B cell (primary cell): Measurements from ENCODE around the gene ANGPTL2.

ENCODE experiments used
- EZH2 ChIP-seq: IDR thresholded peaks from 2 replicates; pipeline ENCODE4 v1.6.1; 2012; ENCODE audit warnings: borderline replicate concordance, low read depth, mild to moderate bottlenecking, moderate library complexity, low read length; ENCODE audit not compliant: insufficient read depth, poor library complexity, severe bottlenecking
- TF ChIP-seq, protein P1 (sequence below): fragments of 200-600 bp; IDR thresholded peaks from one replicate; pipeline ENCODE4 v1.8.0; 2022; ENCODE audit warnings: antibody characterized with exemption, mild to moderate bottlenecking

DNA sequence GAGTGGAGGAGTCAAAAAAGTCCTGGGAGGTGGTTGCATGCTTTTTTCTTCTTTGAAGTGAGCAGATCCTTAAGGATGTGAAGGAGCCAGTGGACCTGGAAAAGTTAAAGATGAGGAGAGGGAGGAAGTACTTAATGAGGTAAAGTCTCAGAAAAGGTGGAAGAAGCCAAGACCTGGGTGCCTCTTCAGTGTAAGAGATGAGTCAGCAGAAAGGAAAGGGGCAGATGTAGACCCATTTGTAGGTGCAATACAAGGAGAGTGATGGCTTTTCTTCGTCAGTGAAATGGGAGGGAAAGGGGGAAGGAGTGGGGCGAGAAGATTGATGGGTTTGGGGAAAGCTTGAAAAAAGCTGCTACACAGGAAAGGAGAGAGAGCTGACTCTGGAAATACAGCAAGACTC is 82.9 kb downstream of the ANGPTL2 start:
- TF ChIP-seq, protein P1, sequence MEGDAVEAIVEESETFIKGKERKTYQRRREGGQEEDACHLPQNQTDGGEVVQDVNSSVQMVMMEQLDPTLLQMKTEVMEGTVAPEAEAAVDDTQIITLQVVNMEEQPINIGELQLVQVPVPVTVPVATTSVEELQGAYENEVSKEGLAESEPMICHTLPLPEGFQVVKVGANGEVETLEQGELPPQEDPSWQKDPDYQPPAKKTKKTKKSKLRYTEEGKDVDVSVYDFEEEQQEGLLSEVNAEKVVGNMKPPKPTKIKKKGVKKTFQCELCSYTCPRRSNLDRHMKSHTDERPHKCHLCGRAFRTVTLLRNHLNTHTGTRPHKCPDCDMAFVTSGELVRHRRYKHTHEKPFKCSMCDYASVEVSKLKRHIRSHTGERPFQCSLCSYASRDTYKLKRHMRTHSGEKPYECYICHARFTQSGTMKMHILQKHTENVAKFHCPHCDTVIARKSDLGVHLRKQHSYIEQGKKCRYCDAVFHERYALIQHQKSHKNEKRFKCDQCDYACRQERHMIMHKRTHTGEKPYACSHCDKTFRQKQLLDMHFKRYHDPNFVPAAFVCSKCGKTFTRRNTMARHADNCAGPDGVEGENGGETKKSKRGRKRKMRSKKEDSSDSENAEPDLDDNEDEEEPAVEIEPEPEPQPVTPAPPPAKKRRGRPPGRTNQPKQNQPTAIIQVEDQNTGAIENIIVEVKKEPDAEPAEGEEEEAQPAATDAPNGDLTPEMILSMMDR: no peak
- TF ChIP-seq EZH2: no peak
